HepG2 (cell line): ENCODE results near the gene PFN1. TPM values are rescaled to one million over a fixed set of nuclear protein-coding genes. Genes with fewer than 3 reads are reported as not detected.
A peak's percentile ranks its signal among the peaks of the same experiment; 100 is the strongest.

Source experiments
- ATAD3A ChIP-seq: sonication (generic); formaldehyde crosslinking; IDR thresholded peaks from 2 replicates; pipeline ENCODE4 v1.4.0; 2020; ENCODE audit warnings: missing genetic modification reagents
- BRF2 ChIP-seq: sonication (generic); formaldehyde crosslinking; IDR thresholded peaks from 2 replicates; pipeline ENCODE4 v1.8.1; 2022; ENCODE audit warnings: mild to moderate bottlenecking, missing genetic modification reagents
- GLI4 ChIP-seq: sonication (generic); formaldehyde crosslinking; IDR thresholded peaks from 2 replicates; pipeline ENCODE4 v1.5.1; 2020; ENCODE audit warnings: missing genetic modification reagents, mild to moderate bottlenecking, moderate library complexity, borderline replicate concordance
- HOXA3 ChIP-seq: sonication (generic); formaldehyde crosslinking; IDR thresholded peaks from 2 replicates; pipeline ENCODE4 v1.5.0; 2020; ENCODE audit warnings: missing genetic modification reagents
- IKZF1 ChIP-seq: fragments of 450-650 bp; IDR thresholded peaks from 2 replicates; pipeline ENCODE4 v1.7.1; 2016
- KDM3A ChIP-seq: IDR thresholded peaks from 2 replicates; pipeline ENCODE4 v1.6.1; 2018; ENCODE audit warnings: low read depth, missing compliant biosample characterization
- MIER3 ChIP-seq: IDR thresholded peaks from 2 replicates; pipeline ENCODE4 v1.6.1; 2016; ENCODE audit warnings: missing compliant biosample characterization, borderline replicate concordance
- MXD1 ChIP-seq: sonication (generic); formaldehyde crosslinking; IDR thresholded peaks from 2 replicates; pipeline ENCODE4 v1.4.0; 2020; ENCODE audit warnings: mild to moderate bottlenecking, missing genetic modification reagents
- PPARG ChIP-seq: conservative IDR thresholded peaks from 2 replicates; pipeline ENCODE4 v1.6.1; 2016; ENCODE audit warnings: missing biosample characterization, missing genetic modification reagents
- PRMT3 ChIP-seq: sonication (generic); formaldehyde crosslinking; IDR thresholded peaks from 2 replicates; pipeline ENCODE4 v1.8.1; 2022; ENCODE audit warnings: low read depth, mild to moderate bottlenecking, moderate library complexity, missing genetic modification reagents, borderline replicate concordance
- RBM22 ChIP-seq: fragments of 200-400 bp; formaldehyde crosslinking; optimal IDR thresholded peaks from 2 replicates; pipeline ENCODE3; 2017; ENCODE audit warnings: mild to moderate bottlenecking, low read length, moderate library complexity
- REST ChIP-seq, 2 experiments: IDR thresholded peaks; 2 replicates each; pipeline ENCODE4 v1.6.1; 2011 to 2012; ENCODE audit warnings: low read length in 2 of 2, borderline replicate concordance in 1 of 2, low read depth in 1 of 2, mild to moderate bottlenecking in 1 of 2, moderate library complexity in 1 of 2
- SMAD1 ChIP-seq: sonication (generic); formaldehyde crosslinking; IDR thresholded peaks from 2 replicates; pipeline ENCODE4 v1.4.0; 2020; ENCODE audit warnings: missing genetic modification reagents, low read depth, mild to moderate bottlenecking, borderline replicate concordance
- SMARCE1 ChIP-seq: fragments of 450-650 bp; IDR thresholded peaks from 2 replicates; pipeline ENCODE4 v1.6.1; 2017; ENCODE audit warnings: borderline replicate concordance
- ZFP41 ChIP-seq: sonication (generic); formaldehyde crosslinking; IDR thresholded peaks from 2 replicates; pipeline ENCODE4 v1.4.0; 2020; ENCODE audit warnings: mild to moderate bottlenecking, missing genetic modification reagents, borderline replicate concordance
- ZGPAT ChIP-seq: IDR thresholded peaks from 2 replicates; pipeline ENCODE4 v1.6.1; 2016; ENCODE audit warnings: mild to moderate bottlenecking
- ZNF282 ChIP-seq: fragments of 450-650 bp; IDR thresholded peaks from 2 replicates; pipeline ENCODE4 v1.6.1; 2018; ENCODE audit not compliant: partially characterized antibody
- ZNF367 ChIP-seq: sonication (generic); formaldehyde crosslinking; IDR thresholded peaks from 2 replicates; pipeline ENCODE4 v1.4.0; 2020; ENCODE audit warnings: missing genetic modification reagents, borderline replicate concordance
- ZNF678 ChIP-seq: sonication (generic); formaldehyde crosslinking; IDR thresholded peaks from 2 replicates; pipeline ENCODE4 v1.4.0; 2020; ENCODE audit warnings: mild to moderate bottlenecking, missing genetic modification reagents
- ZNF777 ChIP-seq: sonication (generic); formaldehyde crosslinking; IDR thresholded peaks from 2 replicates; pipeline ENCODE4 v1.4.0; 2020; ENCODE audit warnings: missing genetic modification reagents
- polyA plus RNA-seq, 8 experiments: library from polyadenylated mRNA; depleted of rRNA in 3 of 8; stranded (reverse) in 7 of 8; unstranded in 1 of 8; fragments of >200 nt; fragmentation: Illumina TruSeq in 4 of 8; extraction: Trizol in 4 of 8; gene quantifications; 2 replicates each; pipeline versions ENCODE4 v1.2.1 to v1.2.3, GENCODE V29; 2011 to 2016; ENCODE audit warnings: low read depth in 4 of 8, missing spikeins in 1 of 8, mixed read lengths in 1 of 8; ENCODE audit not compliant: insufficient read depth in 1 of 8
- total RNA-seq, 5 experiments: library from RNA; depleted of rRNA; stranded (reverse); fragments of >200 nt; fragmentation: Illumina TruSeq; extraction: Trizol; gene quantifications; 2 replicates each; pipeline ENCODE4 v1.2.3, GENCODE V29; 2016; ENCODE audit warnings: low read depth in 1 of 5
- TF ChIP-seq, protein P1 (sequence below): sonication (generic); formaldehyde crosslinking; IDR thresholded peaks from 2 replicates; pipeline ENCODE4 v1.5.1; 2020; ENCODE audit warnings: mild to moderate bottlenecking, moderate library complexity, missing genetic modification reagents

The PFN1 gene
- total and polyA plus RNA-seq, 2 of the 13 experiments (the other 11 are each of a cell fraction or from before 2014, with no cell fraction given): 494 to 613 TPM

- TF ChIP-seq REST (IDR thresholded peaks at IDR 0.05; ENCODE audit: borderline replicate concordance in 1 of 2, low read depth in 1 of 2, low read length in 2 of 2) (no peak; a peak in 1 of 4 replicates), MXD1 (CRISPR knock-in tag) (no peak; the same call in 1 of the 2 replicates), ZNF777 (peak; percentile 69), PRMT3 (CRISPR knock-in tag) (0 out of 2 replicates have a peak, but pooled peaks have one; percentile 45), ZFP41 (no peak; the same call in none of the 2 replicates), MIER3 (CRISPR knock-in tag) (peak; percentile 57; the same call in 1 of the 2 replicates), ZGPAT (CRISPR knock-in tag) (peak; percentile 84; the same call in 1 of the 2 replicates), GLI4 (no peak), HOXA3 (CRISPR knock-in tag) (peak; percentile 85), ZNF282 (no peak), ZNF367 (no peak), KDM3A (CRISPR knock-in tag) (0 out of 2 replicates have a peak, but pooled peaks have one; percentile 35), ZNF678 (CRISPR knock-in tag) (no peak), ATAD3A (CRISPR knock-in tag) (no peak), RBM22 (peak; percentile 58), IKZF1 (no peak), BRF2 (CRISPR knock-in tag) (peak; percentile 68; the same call in 1 of the 2 replicates), SMARCE1 (no peak), PPARG (CRISPR knock-in tag) (no peak), SMAD1 (no peak)
- TF ChIP-seq, protein P1, sequence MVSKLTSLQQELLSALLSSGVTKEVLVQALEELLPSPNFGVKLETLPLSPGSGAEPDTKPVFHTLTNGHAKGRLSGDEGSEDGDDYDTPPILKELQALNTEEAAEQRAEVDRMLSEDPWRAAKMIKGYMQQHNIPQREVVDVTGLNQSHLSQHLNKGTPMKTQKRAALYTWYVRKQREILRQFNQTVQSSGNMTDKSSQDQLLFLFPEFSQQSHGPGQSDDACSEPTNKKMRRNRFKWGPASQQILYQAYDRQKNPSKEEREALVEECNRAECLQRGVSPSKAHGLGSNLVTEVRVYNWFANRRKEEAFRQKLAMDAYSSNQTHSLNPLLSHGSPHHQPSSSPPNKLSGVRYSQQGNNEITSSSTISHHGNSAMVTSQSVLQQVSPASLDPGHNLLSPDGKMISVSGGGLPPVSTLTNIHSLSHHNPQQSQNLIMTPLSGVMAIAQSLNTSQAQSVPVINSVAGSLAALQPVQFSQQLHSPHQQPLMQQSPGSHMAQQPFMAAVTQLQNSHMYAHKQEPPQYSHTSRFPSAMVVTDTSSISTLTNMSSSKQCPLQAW: peak; percentile 38; the same call in 1 of the 2 replicates
Observed at GRCh38 chr17:4967539-4968485, 19.5 kb upstream of the PFN1 start, which contains the start of gene SPAG7 (continued).
